NT2/D1 (cell line): ENCODE measurements around the gene CAMK2D.

Experiments used
- DNase-seq: peaks from one replicate; pipeline ENCODE4 v3.0.0-alpha.2; 2011; ENCODE audit warnings: low read depth, low spot score
- H3K27me3 ChIP-seq: 2 replicates; pipeline ENCODE4 v1.6.0; 2011; ENCODE audit warnings: mild to moderate bottlenecking; ENCODE audit not compliant: insufficient read length, insufficient read depth
- H3K36me3 ChIP-seq: 2 replicates; pipeline ENCODE4 v1.6.1; 2011; ENCODE audit warnings: mild to moderate bottlenecking, low read length, mixed read lengths; ENCODE audit not compliant: insufficient read depth, insufficient read length
- H3K4me1 ChIP-seq: 2 replicates; pipeline ENCODE4 v1.5.1; 2011; ENCODE audit not compliant: insufficient read depth, insufficient read length
- H3K4me3 ChIP-seq: 2 replicates; pipeline ENCODE4 v1.5.1; 2011; ENCODE audit warnings: low read depth; ENCODE audit not compliant: insufficient read length
- H3K9ac ChIP-seq: 2 replicates; pipeline ENCODE4 v1.6.0; 2011; ENCODE audit warnings: low read depth; ENCODE audit not compliant: insufficient read length
- H3K9me3 ChIP-seq: 2 replicates; pipeline ENCODE4 v1.5.1; 2011; ENCODE audit warnings: mild to moderate bottlenecking, low read length; ENCODE audit not compliant: insufficient read depth
- SUZ12 ChIP-seq: IDR thresholded peaks from 2 replicates; pipeline ENCODE4 v1.6.1; 2011; ENCODE audit not compliant: insufficient read length, insufficient read depth; ENCODE audit errors: extremely low read depth
- YY1 ChIP-seq: IDR thresholded peaks from 2 replicates; pipeline ENCODE4 v1.6.1; 2011; ENCODE audit not compliant: insufficient read length, insufficient read depth
- ZNF274 ChIP-seq: IDR thresholded peaks from 2 replicates; pipeline ENCODE4 v1.6.1; 2011; ENCODE audit warnings: mild to moderate bottlenecking, low read depth, low read length

The CAMK2D gene

GRCh38 chr4:113684534-113685091, 76.9 kb downstream of the CAMK2D start:
- Histone ChIP-seq H3K9ac (no peak overlapping the region), H3K4me1 (no peaks in the 10 kb centered on the region), H3K9me3 (peaks cover 7% of the 10 kb centered on the region; the same call in 1 of the 2 replicates), H3K36me3 (no peaks in the 10 kb centered on the region), H3K4me3 (no peak overlapping the region), H3K27me3 (no peaks in the 10 kb centered on the region)
- no peak for TF ChIP-seq ZNF274
- TF ChIP-seq YY1 = no peak
- TF ChIP-seq SUZ12 = no peak
- DNase-seq = no peak

GRCh38 chr4:113682730-113683537, 78.6 kb downstream of the CAMK2D start:
- no peak for DNase-seq
- no peak overlapping the region for H3K9ac ChIP-seq
- peaks cover 7% of the 10 kb centered on the region; the same call in 1 of the 2 replicates for H3K9me3 ChIP-seq
- H3K4me1 ChIP-seq = no peaks in the 10 kb centered on the region
- TF ChIP-seq SUZ12 (no peak), ZNF274 (no peak), YY1 (no peak)
- H3K36me3 ChIP-seq = no peaks in the 10 kb centered on the region
- H3K4me3 ChIP-seq = no peak overlapping the region
- no peaks in the 10 kb centered on the region for H3K27me3 ChIP-seq

- peaks cover 7% of the 10 kb centered on the region; the same call in 1 of the 2 replicates for H3K9me3 ChIP-seq
- no peak overlapping the region for H3K4me3 ChIP-seq
- H3K9ac ChIP-seq = no peak overlapping the region
- no peaks in the 10 kb centered on the region for H3K4me1 ChIP-seq
- no peak for DNase-seq
- no peak for TF ChIP-seq YY1
- no peak for TF ChIP-seq ZNF274
- no peaks in the 10 kb centered on the region for H3K36me3 ChIP-seq
- H3K27me3 ChIP-seq = no peaks in the 10 kb centered on the region
Measured at GRCh38 chr4:113678641-113679040, 82.9 kb downstream of the CAMK2D start.

GRCh38 chr4:113677325-113677724, 84.2 kb downstream of the CAMK2D start:
- H3K4me3 ChIP-seq = no peak overlapping the region
- DNase-seq = no peak
- no peak overlapping the region for H3K9ac ChIP-seq
- no peaks in the 10 kb centered on the region for H3K36me3 ChIP-seq
- H3K9me3 ChIP-seq = peaks cover 7% of the 10 kb centered on the region; the same call in 1 of the 2 replicates
- TF ChIP-seq YY1 (no peak), ZNF274 (no peak), SUZ12 (no peak)
- no peaks in the 10 kb centered on the region for H3K27me3 ChIP-seq
- no peaks in the 10 kb centered on the region for H3K4me1 ChIP-seq

GRCh38 chr4:113675731-113676697, 85.5 kb downstream of the CAMK2D start:
- no peaks in the 10 kb centered on the region for H3K36me3 ChIP-seq
- no peak overlapping the region for H3K9ac ChIP-seq
- H3K27me3 ChIP-seq = no peaks in the 10 kb centered on the region
- DNase-seq = no peak
- H3K9me3 ChIP-seq = no peaks in the 10 kb centered on the region
- TF ChIP-seq SUZ12 = no peak
- no peak for TF ChIP-seq ZNF274
- no peak for TF ChIP-seq YY1
- H3K4me1 ChIP-seq = no peaks in the 10 kb centered on the region
- no peak overlapping the region for H3K4me3 ChIP-seq

GRCh38 chr4:113674733-113675132, 86.8 kb downstream of the CAMK2D start:
- Histone ChIP-seq H3K9me3 (no peaks in the 10 kb centered on the region), H3K9ac (no peak overlapping the region), H3K4me1 (no peaks in the 10 kb centered on the region), H3K36me3 (no peaks in the 10 kb centered on the region), H3K4me3 (no peak overlapping the region), H3K27me3 (no peaks in the 10 kb centered on the region)
- DNase-seq = no peak
- TF ChIP-seq YY1 (no peak), SUZ12 (no peak), ZNF274 (no peak)
